Measurements from ENCODE around the gene CDH16.
A peak's percentile ranks its signal among the peaks of the same experiment; 100 is the strongest.

Gene CDH16

DNA sequence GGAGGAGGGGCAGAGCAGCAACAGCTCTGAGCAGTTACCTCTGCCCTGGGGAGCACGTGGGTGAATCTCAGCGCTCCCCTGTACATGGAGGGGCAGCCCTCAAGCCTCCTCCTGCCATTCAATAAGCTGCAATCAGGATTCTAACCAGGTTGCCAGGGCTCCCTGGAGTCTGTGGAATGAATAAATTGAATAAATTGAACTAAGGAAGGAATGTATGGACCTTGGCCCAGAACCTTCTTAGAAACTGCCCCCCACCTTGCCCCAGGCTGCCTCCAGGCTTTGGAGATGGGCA lies 1.6 kb upstream of the CDH16 start:
- intact Hi-C loops (cut with DNase I; ENCODE audit: low total_unique reads): no loop called here
- H3K4me3 ChIP-seq: no peak overlapping the region
- peaks cover 0 to 50% (median 35%) of the 10 kb centered on the region in 4 donors for H3K4me1 ChIP-seq
- peaks cover 12 to 20% (median 20%) of the 10 kb centered on the region in 3 donors for H3K36me3 ChIP-seq
- TF ChIP-seq, protein P1, sequence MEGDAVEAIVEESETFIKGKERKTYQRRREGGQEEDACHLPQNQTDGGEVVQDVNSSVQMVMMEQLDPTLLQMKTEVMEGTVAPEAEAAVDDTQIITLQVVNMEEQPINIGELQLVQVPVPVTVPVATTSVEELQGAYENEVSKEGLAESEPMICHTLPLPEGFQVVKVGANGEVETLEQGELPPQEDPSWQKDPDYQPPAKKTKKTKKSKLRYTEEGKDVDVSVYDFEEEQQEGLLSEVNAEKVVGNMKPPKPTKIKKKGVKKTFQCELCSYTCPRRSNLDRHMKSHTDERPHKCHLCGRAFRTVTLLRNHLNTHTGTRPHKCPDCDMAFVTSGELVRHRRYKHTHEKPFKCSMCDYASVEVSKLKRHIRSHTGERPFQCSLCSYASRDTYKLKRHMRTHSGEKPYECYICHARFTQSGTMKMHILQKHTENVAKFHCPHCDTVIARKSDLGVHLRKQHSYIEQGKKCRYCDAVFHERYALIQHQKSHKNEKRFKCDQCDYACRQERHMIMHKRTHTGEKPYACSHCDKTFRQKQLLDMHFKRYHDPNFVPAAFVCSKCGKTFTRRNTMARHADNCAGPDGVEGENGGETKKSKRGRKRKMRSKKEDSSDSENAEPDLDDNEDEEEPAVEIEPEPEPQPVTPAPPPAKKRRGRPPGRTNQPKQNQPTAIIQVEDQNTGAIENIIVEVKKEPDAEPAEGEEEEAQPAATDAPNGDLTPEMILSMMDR (IDR thresholded peaks at IDR 0.05): no peak
- peak overlapping the region; percentile 97 for H3K27ac ChIP-seq
- no peak for DNase-seq
- H3K27me3 ChIP-seq: no peaks in the 10 kb centered on the region
- H3K9me3 ChIP-seq: no peaks in the 10 kb centered on the region

DNA sequence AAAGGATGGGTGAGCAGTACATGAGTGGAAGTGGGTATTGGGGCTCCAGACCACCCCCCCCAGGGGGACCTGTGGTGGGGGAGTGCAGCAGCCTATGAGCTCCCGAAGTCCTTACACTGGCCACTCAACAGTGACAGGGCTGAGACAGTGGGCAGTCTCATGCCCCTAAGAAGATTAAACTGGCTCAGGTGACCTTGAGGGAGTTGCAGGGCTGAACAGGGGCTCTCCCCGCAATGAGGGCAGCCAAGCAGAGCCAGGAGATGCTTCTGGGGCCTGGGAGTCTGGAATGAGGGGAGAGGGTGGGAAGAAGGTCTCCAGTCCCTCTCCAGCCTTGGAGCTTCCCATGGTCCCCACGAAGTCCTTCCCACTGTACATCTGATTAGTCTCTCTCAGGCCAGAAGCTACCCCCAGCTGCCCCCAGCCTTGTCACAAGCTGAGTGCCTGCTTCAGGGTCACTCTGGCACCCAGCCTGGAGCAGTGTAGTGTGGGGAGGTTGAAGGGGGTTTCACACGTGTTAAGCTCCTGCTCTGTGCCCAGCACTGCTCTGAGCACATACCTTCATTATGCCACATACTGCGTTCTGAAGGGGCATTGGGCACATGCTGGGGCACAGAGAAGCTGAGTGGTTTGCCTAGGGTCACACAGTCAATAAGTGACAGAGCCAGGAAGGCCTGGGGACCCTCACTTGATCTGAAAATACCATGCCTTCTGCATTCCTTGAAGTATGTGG lies 1.0 kb upstream of the CDH16 start:
- Histone ChIP-seq H3K27me3 (no peaks in the 10 kb centered on the region), H3K27ac (peak overlapping the region; percentile 97), H3K36me3 (peaks cover 12 to 20% (median 20%) of the 10 kb centered on the region in 3 donors), H3K9me3 (no peaks in the 10 kb centered on the region), H3K4me3 (no peak overlapping the region), H3K4me1 (peaks cover 0 to 50% (median 34%) of the 10 kb centered on the region in 4 donors)
- no peak for DNase-seq
- intact Hi-C loops (cut with DNase I; ENCODE audit: low total_unique reads): no loop called here
- TF ChIP-seq, protein P1 (IDR thresholded peaks at IDR 0.05): no peak

DNA sequence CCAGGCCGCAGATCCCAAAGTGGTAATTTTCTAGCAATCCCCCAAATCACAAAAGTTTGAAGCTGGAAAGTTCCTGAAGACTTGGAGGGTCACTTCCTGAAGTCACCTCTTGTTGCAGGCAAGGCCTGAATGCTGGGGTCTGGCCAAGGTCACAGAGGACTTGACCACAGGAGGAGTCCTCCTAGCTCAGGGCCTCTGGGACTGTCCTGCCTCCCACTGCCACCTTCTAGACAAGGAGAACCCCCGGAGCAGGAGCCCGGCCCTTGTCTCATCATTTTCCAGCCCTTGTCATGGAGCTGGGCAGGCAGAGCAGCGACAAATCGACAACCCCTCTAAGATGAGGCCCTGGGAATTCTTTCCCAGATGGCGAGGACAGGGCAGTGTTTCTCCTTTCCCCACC lies 330 bp downstream of the CDH16 start:
- H3K27ac ChIP-seq: peak overlapping the region in 1 of 2 donors; percentile 97
- H3K4me1 ChIP-seq: peaks cover 0 to 41% (median 28%) of the 10 kb centered on the region in 4 donors

DNA sequence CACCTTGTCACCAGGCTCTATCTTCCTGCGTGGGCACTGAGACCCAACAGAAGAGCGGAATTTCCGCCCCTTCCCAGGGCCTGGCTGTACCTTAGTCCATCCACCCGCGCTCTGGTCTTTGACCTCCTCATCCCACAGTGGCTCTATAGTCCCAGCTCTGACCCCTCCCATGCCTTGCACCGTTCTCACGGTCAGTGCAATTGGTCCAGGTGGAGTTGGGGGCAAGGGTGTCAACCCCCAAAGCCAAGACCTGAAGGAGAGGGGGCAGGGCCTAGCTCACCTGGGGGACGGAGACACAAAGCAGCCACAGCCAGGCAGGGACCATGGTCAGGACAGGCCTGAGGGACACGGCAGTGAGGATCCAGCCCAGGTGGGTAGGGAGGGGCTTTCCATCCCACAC lies 944 bp downstream of the CDH16 start:
- intact Hi-C loops (cut with DNase I; ENCODE audit: low total_unique reads): no loop called here
- DNase-seq: no peak
- Histone ChIP-seq H3K4me3 (no peak overlapping the region), H3K36me3 (peaks cover 12 to 17% (median 14%) of the 10 kb centered on the region in 3 donors), H3K9me3 (no peaks in the 10 kb centered on the region), H3K27ac (no peak overlapping the region), H3K4me1 (peaks cover 0 to 37% (median 23%) of the 10 kb centered on the region in 4 donors), H3K27me3 (no peaks in the 10 kb centered on the region)
- TF ChIP-seq, protein P1 (IDR thresholded peaks at IDR 0.05): no peak

More for the DNA sequence above, 330 bp downstream of the CDH16 start:
- no peak for DNase-seq
- peaks cover 12 to 20% (median 14%) of the 10 kb centered on the region in 3 donors for H3K36me3 ChIP-seq
- TF ChIP-seq, protein P1 (IDR thresholded peaks at IDR 0.05): no peak
- no peaks in the 10 kb centered on the region for H3K27me3 ChIP-seq
- H3K9me3 ChIP-seq: no peaks in the 10 kb centered on the region
- H3K4me3 ChIP-seq: no peak overlapping the region
- intact Hi-C loops (cut with DNase I; ENCODE audit: low total_unique reads): no loop called here

DNA sequence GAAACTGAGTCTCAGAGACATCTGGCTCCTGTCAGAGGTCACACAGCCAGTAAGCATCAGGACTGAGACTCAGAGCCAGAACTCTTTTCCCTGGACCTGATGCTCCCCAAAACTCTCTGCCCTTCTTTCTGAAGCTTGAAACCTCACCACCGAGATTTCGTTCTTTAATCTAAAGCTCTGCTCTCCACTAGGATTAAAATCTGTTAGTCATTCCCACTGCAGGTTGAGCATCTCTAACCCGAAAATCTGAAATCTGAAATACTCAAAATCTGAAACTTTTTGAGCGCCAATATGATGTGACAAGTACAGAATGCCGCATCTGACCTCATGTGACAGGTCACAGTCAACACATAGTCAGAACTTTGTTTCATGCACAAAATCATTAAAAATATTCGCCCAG lies 2.2 kb downstream of the CDH16 start:
- no peak for DNase-seq
- TF ChIP-seq, protein P1 (IDR thresholded peaks at IDR 0.05): no peak
- Histone ChIP-seq H3K9me3 (no peaks in the 10 kb centered on the region), H3K4me1 (peaks cover 0 to 26% (median 11%) of the 10 kb centered on the region in 4 donors), H3K36me3 (peaks cover 5% of the 10 kb centered on the region in 3 donors), H3K27me3 (no peaks in the 10 kb centered on the region), H3K27ac (no peak overlapping the region), H3K4me3 (no peak overlapping the region)
- intact Hi-C loops (cut with DNase I; ENCODE audit: low total_unique reads): no loop called here

Data from tibial artery (tissue), 4 donors.